Stimulated activated CD8-positive, alpha-beta memory T cell treated with anti-CD3 and anti-CD28 coated beads, Interleukin-12 subunit alpha, Interleukin-12 subunit beta, amount 100 ng/mL, for 4 hours (primary cell): Measurements from ENCODE around the gene CTSC.

Source experiments
- DNase-seq: peaks from one replicate; pipeline ENCODE4 v3.0.0-alpha.2; 2020; ENCODE audit warnings: low read depth

CTSC gene

GRCh38 chr11:88317536-88317935 is 20.0 kb downstream of the CTSC start:
- no peak for DNase-seq

- no peak for DNase-seq
Measured at GRCh38 chr11:88315981-88316441, 21.5 kb downstream of the CTSC start.

GRCh38 chr11:88315015-88315414 is 22.5 kb downstream of the CTSC start:
- no peak for DNase-seq

GRCh38 chr11:88313441-88313840 is 24.1 kb downstream of the CTSC start:
- no peak for DNase-seq

GRCh38 chr11:88312628-88313027 is 24.9 kb downstream of the CTSC start:
- DNase-seq: no peak

GRCh38 chr11:88310246-88310645 is 27.3 kb downstream of the CTSC start:
- no peak for DNase-seq

- no peak for DNase-seq
Measured at GRCh38 chr11:88308576-88308975, 29.0 kb downstream of the CTSC start.

GRCh38 chr11:88307749-88308425 is 29.6 kb downstream of the CTSC start:
- no peak for DNase-seq

- DNase-seq: no peak
Measured at GRCh38 chr11:88306785-88307184, 30.8 kb downstream of the CTSC start.

- no peak for DNase-seq
Measured at GRCh38 chr11:88305430-88305829, 32.1 kb downstream of the CTSC start.

- DNase-seq: no peak
Measured at GRCh38 chr11:88304352-88304751, 33.2 kb downstream of the CTSC start.

GRCh38 chr11:88303037-88303436 is 34.5 kb downstream of the CTSC start:
- no peak for DNase-seq

GRCh38 chr11:88301488-88302140 is 35.9 kb downstream of the CTSC start:
- no peak for DNase-seq

GRCh38 chr11:88300888-88301487 is 36.5 kb downstream of the CTSC start:
- DNase-seq: no peak

GRCh38 chr11:88297863-88298262 is 39.7 kb downstream of the CTSC start:
- no peak for DNase-seq

GRCh38 chr11:88297421-88297820 is 40.1 kb downstream of the CTSC start:
- DNase-seq: no peak

GRCh38 chr11:88295028-88295427 is 42.5 kb downstream of the CTSC start:
- no peak for DNase-seq

- DNase-seq: no peak
Measured at GRCh38 chr11:88293931-88294330, 43.6 kb downstream of the CTSC start.

- DNase-seq: no peak
Measured at GRCh38 chr11:88292171-88292843, 45.2 kb downstream of the CTSC start.

- no peak for DNase-seq
Measured at GRCh38 chr11:88288560-88288959, 49.0 kb downstream of the CTSC start.

- no peak for DNase-seq
Measured at GRCh38 chr11:88284336-88285050, 53.0 kb downstream of the CTSC start.
